Astrocyte (in vitro differentiated cells and primary cell): ENCODE results near the gene FZD7. TPM values are rescaled to one million over a fixed set of nuclear protein-coding genes. Genes with fewer than 3 reads are reported as not detected.

ENCODE experiments used
- DNase-seq: peaks from one replicate; pipeline ENCODE4 v3.0.0-alpha.2; 2010; ENCODE audit warnings: low read depth
- FAIRE-seq: peaks from 2 replicates; lab custom pipeline; 2011; peaks lifted over from hg19 to GRCh38; lab: Jason Lieb, UNC
- H2AFZ ChIP-seq: 2 replicates; pipeline ENCODE4 v1.6.0; 2012; ENCODE audit warnings: low read depth, low read length, inconsistent platforms
- H3K27ac ChIP-seq: 2 replicates; pipeline ENCODE4 v1.5.1; 2011; ENCODE audit warnings: low read depth, low read length, inconsistent platforms
- H3K27me3 ChIP-seq: 2 replicates; pipeline ENCODE4 v1.6.0; 2011; ENCODE audit warnings: low read length, inconsistent platforms; ENCODE audit not compliant: insufficient read depth
- H3K36me3 ChIP-seq: 2 replicates; pipeline ENCODE4 v1.5.1; 2011; ENCODE audit warnings: low read length, inconsistent platforms; ENCODE audit not compliant: insufficient read depth
- H3K4me1 ChIP-seq: 2 replicates; pipeline ENCODE4 v1.5.1; 2011; ENCODE audit warnings: low read length, inconsistent platforms; ENCODE audit not compliant: insufficient read depth
- H3K4me2 ChIP-seq: 2 replicates; pipeline ENCODE4 v1.6.0; 2012; ENCODE audit warnings: low read length, inconsistent platforms
- H3K4me3 ChIP-seq: 2 replicates; pipeline ENCODE4 v1.5.1; 2011; ENCODE audit warnings: low read depth, mild to moderate bottlenecking, low read length, inconsistent platforms; ENCODE audit not compliant: insufficient read depth
- H3K79me2 ChIP-seq: 2 replicates; pipeline ENCODE4 v1.6.0; 2012; ENCODE audit warnings: mild to moderate bottlenecking, low read length, inconsistent platforms; ENCODE audit not compliant: insufficient read depth
- H3K9ac ChIP-seq: 2 replicates; pipeline ENCODE4 v1.6.0; 2012; ENCODE audit warnings: mild to moderate bottlenecking, low read length, inconsistent platforms
- H3K9me3 ChIP-seq: 2 replicates; pipeline ENCODE4 v1.5.1; 2012; ENCODE audit warnings: low read depth, mild to moderate bottlenecking, low read length, inconsistent platforms; ENCODE audit not compliant: insufficient read depth
- H4K20me1 ChIP-seq: 2 replicates; pipeline ENCODE4 v1.6.0; 2012; ENCODE audit warnings: low read length, inconsistent platforms; ENCODE audit not compliant: insufficient read depth
- H3K27ac Mint-ChIP-seq: one replicate; pipeline ENCODE4 v1.8.0; 2021; ENCODE audit warnings: mild to moderate bottlenecking, mixed read lengths; ENCODE audit not compliant: unreplicated experiment
- H3K27me3 Mint-ChIP-seq: one replicate; pipeline ENCODE4 v1.8.0; 2021; ENCODE audit warnings: low read depth, mixed read lengths; ENCODE audit not compliant: unreplicated experiment
- H3K36me3 Mint-ChIP-seq: one replicate; pipeline ENCODE4 v1.8.0; 2021; ENCODE audit warnings: low read depth, mixed read lengths; ENCODE audit not compliant: unreplicated experiment
- H3K4me1 Mint-ChIP-seq: one replicate; pipeline ENCODE4 v1.8.0; 2021; ENCODE audit warnings: low read depth, mixed read lengths; ENCODE audit not compliant: unreplicated experiment
- H3K4me3 Mint-ChIP-seq: one replicate; pipeline ENCODE4 v1.8.0; 2021; ENCODE audit warnings: mild to moderate bottlenecking, moderate library complexity, mixed read lengths; ENCODE audit not compliant: unreplicated experiment
- H3K9me3 Mint-ChIP-seq: one replicate; pipeline ENCODE4 v1.8.0; 2021; ENCODE audit warnings: mild to moderate bottlenecking, mixed read lengths; ENCODE audit not compliant: unreplicated experiment
- CTCF ChIP-seq: IDR thresholded peaks from 2 replicates; pipeline ENCODE4 v1.5.1; 2011; ENCODE audit warnings: low read depth, mild to moderate bottlenecking, inconsistent platforms, low read length, moderate library complexity; ENCODE audit not compliant: insufficient read depth
- EZH2 ChIP-seq: IDR thresholded peaks from 2 replicates; pipeline ENCODE4 v1.6.1; 2012; ENCODE audit warnings: mild to moderate bottlenecking, low read length, inconsistent platforms; ENCODE audit not compliant: insufficient read depth
- total RNA-seq: library from RNA; stranded (reverse); gene quantifications from 2 replicates; pipeline ENCODE4 v1.2.1, GENCODE V29; 2021

FZD7 gene
- total RNA-seq, 1 donor from 2014 or later, result 61.5 TPM

DNA sequence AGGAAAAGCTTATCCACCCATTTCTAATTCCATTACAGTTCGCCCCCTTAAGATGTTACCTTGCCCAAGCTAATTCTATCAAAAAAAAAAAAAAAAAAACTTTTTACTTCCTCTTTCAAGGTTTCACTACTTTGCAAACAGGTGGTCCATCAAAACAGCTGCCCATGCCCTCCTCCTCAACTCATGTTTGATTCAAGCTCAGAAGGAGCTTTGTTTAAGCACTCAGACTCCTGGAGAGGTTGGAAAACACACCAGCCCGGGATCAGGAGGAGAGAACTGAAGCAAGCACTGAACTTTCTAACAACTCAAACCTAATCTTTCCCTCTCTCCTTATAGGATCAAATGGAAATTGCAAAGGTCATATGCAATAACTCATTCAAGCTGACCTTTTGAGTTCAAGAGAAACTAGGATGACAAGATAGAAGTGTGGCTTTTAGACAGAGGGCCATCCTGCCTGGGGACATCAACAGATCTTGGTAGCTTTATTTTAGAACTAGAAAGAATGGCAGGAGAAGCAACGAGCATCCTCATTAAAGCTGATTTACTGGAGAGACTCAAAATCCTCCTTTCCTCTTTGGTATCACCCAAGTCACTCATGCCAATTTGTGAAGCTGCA is 28.3 kb upstream of the FZD7 start:
- H3K27ac Mint-ChIP-seq, result no peak overlapping the region
- no peak for FAIRE-seq
- H3K36me3 Mint-ChIP-seq, result no peaks in the 10 kb centered on the region

GRCh38 chr2:202006301-202006700 is 27.4 kb upstream of the FZD7 start:
- H3K27me3 ChIP-seq, result no peaks in the 10 kb centered on the region
- no peak overlapping the region for H3K4me2 ChIP-seq
- TF ChIP-seq CTCF, result no peak
- no peak for TF ChIP-seq EZH2
- H3K9me3 ChIP-seq, result no peaks in the 10 kb centered on the region
- no peaks in the 10 kb centered on the region for H3K36me3 Mint-ChIP-seq
- no peak overlapping the region for H3K4me3 ChIP-seq
- no peaks in the 10 kb centered on the region for H3K9me3 Mint-ChIP-seq
- no peaks in the 10 kb centered on the region for H3K4me1 ChIP-seq
- no peak overlapping the region for H3K9ac ChIP-seq
- H3K27me3 Mint-ChIP-seq, result peaks cover 6% of the 10 kb centered on the region
- no peak overlapping the region for H3K4me3 Mint-ChIP-seq
- H4K20me1 ChIP-seq, result no peaks in the 10 kb centered on the region
- H3K79me2 ChIP-seq, result no peaks in the 10 kb centered on the region
- no peak overlapping the region for H2AFZ ChIP-seq
- H3K36me3 ChIP-seq, result no peaks in the 10 kb centered on the region
- DNase-seq (no peak), FAIRE-seq (no peak)
- no peak overlapping the region for H3K27ac Mint-ChIP-seq
- H3K27ac ChIP-seq, result no peak overlapping the region
- H3K4me1 Mint-ChIP-seq, result peaks cover 6% of the 10 kb centered on the region

More for the DNA sequence above, 28.3 kb upstream of the FZD7 start:
- Histone ChIP-seq H3K27me3 (no peaks in the 10 kb centered on the region), H3K9me3 (no peaks in the 10 kb centered on the region), H4K20me1 (no peaks in the 10 kb centered on the region), H2AFZ (no peak overlapping the region), H3K27ac (no peak overlapping the region), H3K4me1 (no peaks in the 10 kb centered on the region), H3K4me2 (no peak overlapping the region), H3K4me3 (no peak overlapping the region), H3K9ac (no peak overlapping the region), H3K36me3 (no peaks in the 10 kb centered on the region), H3K79me2 (no peaks in the 10 kb centered on the region)
- no peak overlapping the region for H3K4me3 Mint-ChIP-seq
- peaks cover 2% of the 10 kb centered on the region for H3K27me3 Mint-ChIP-seq
- no peak for TF ChIP-seq CTCF
- no peak for TF ChIP-seq EZH2
- no peaks in the 10 kb centered on the region for H3K9me3 Mint-ChIP-seq
- peaks cover 6% of the 10 kb centered on the region for H3K4me1 Mint-ChIP-seq
- DNase-seq, result no peak
